Transverse colon (tissue), 4 donors: Measurements from ENCODE around the gene GAPDHS. TPM values are rescaled to one million over a fixed set of nuclear protein-coding genes. Genes with fewer than 3 reads are reported as not detected.
A peak's percentile ranks its signal among the peaks of the same experiment; 100 is the strongest.

Experiments used
- DNase-seq: peaks from one replicate; pipeline ENCODE4 v3.0.0-alpha.2; 2019
- H3K27ac ChIP-seq, 4 donors: fragments of 200-600 bp; sonication (generic); 2 replicates each; pipeline ENCODE4 v1.5.1; 2016 to 2018; ENCODE audit warnings: inconsistent platforms in 4 of 4
- H3K27me3 ChIP-seq: fragments of 200-600 bp; sonication (generic); 2 replicates; pipeline ENCODE4 v1.5.1; 2017; ENCODE audit warnings: inconsistent platforms
- H3K36me3 ChIP-seq, 4 donors: fragments of 200-600 bp; sonication (generic); 2 replicates each; pipeline ENCODE4 v1.5.1; 2017 to 2019; ENCODE audit warnings: inconsistent platforms in 4 of 4
- H3K4me1 ChIP-seq, 4 donors: fragments of 200-600 bp; sonication (generic); 2 replicates each; pipeline ENCODE4 v1.5.1; 2017 to 2020; ENCODE audit warnings: inconsistent platforms in 4 of 4
- H3K4me3 ChIP-seq, 4 donors: fragments of 200-600 bp; sonication (generic); 1 replicate in 1 of 4; 2 replicates in 3 of 4; pipeline versions ENCODE4 v1.5.1 to v1.6.1; 2017 to 2019; ENCODE audit warnings: inconsistent platforms in 4 of 4
- H3K9me3 ChIP-seq, 2 donors: fragments of 200-600 bp; sonication (generic); 2 replicates each; pipeline ENCODE4 v1.5.1; 2017 to 2019; ENCODE audit warnings: inconsistent platforms in 2 of 2
- EP300 ChIP-seq: sonication (generic); formaldehyde crosslinking; IDR thresholded peaks from one replicate; pipeline ENCODE4 v1.6.1; 2017; ENCODE audit warnings: antibody characterized with exemption, low read depth
- POLR2A ChIP-seq: fragments of 450-650 bp; IDR thresholded peaks from one replicate; pipeline ENCODE4 v1.6.1; 2016; ENCODE audit warnings: antibody characterized with exemption, mild to moderate bottlenecking, moderate library complexity
- POLR2AphosphoS5 ChIP-seq, 3 donors: sonication (generic); formaldehyde crosslinking; IDR thresholded peaks; one replicate each; pipeline ENCODE4 v1.6.1; 2016; ENCODE audit warnings: antibody characterized with exemption in 3 of 3
- WGBS, 2 donors: methylation state at CpG; one replicate each; pipeline ENCODE4 v1.1.5; 2018; ENCODE audit warnings: low coverage in 1 of 2; 5-methylcytosine and 5-hydroxymethylcytosine counted together
- in situ Hi-C, 4 donors: fragments of 200-750 bp; cut with MboI; loops; one replicate each; pipeline versions ENCODE4 v1.15.0 to v1.15.1; 2017; ENCODE audit warnings: low sequenced_read_pairs in 3 of 4, low pct_ligation_motif_present in 1 of 4, low pct_unique_long_range_greater_than_20kb in 1 of 4
- intact Hi-C: fragments of 100-400 bp; cut with DNase I; formaldehyde crosslinking; loops from one replicate; pipeline ENCODE4 v1.15.1; 2023; ENCODE audit warnings: low total_unique reads
- total RNA-seq, 4 donors: library from RNA; depleted of rRNA; stranded (reverse); fragments of >200 nt; gene quantifications; one replicate each; pipeline ENCODE4 v1.1.0, GENCODE V29; 2016
- TF ChIP-seq, protein P1 (sequence below), 5 experiments: fragments of 200-600 bp in 3 of 5; fragments of 450-650 bp in 2 of 5; sonication (generic) in 3 of 5; IDR thresholded peaks; 1 replicate in 2 of 5; 2 replicates in 3 of 5; pipeline ENCODE4 v1.5.1; 2016 to 2017; ENCODE audit warnings: antibody characterized with exemption in 5 of 5, inconsistent platforms in 3 of 5, mild to moderate bottlenecking in 2 of 5, moderate library complexity in 1 of 5

GAPDHS gene
- total RNA-seq, 4 donors from 2014 or later = not detected

DNA sequence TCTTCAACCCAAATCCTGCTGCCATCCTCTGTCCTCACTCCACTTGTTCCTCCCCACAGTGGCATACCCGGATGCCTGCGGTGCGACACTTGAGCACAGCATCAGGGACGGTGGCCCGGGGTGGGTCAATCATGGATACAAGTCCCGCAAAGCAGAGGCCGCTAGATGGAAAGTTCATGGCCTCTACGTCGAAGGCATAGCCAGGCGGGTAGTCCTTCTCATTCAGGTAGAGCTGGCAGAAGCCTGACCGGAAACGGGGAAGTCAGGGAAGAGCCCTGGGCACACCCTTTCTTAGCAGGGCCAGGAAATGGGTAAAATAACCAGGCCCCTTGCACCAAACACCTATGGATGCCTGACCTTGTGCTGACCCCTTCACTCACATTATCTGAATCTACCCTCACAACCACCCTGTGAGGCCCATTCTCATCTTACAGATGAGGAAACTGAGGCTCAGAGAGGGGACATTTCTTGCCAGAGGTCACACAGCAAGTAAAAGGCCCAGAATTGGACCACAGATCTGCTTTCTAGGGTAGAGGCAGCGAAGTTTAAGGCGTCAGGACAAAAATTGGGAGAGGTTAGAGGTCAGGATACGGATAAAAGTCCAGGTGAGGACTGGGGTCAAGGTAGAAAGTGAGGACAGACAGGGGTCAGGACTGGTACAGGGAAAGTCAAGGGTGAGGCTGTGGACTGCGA, 23.7 kb downstream of the GAPDHS start:
- Histone ChIP-seq H3K4me1 (peaks cover 0 to 12% (median 9%) of the 10 kb centered on the region in 4 donors), H3K9me3 (no peaks in the 10 kb centered on the region), H3K27ac (no peak overlapping the region), H3K36me3 (no peaks in the 10 kb centered on the region), H3K27me3 (peaks cover 47% of the 10 kb centered on the region), H3K4me3 (no peak overlapping the region)
- TF ChIP-seq POLR2A (no peak), POLR2AphosphoS5 (IDR thresholded peaks at IDR 0.05) (no peak), EP300 (no peak)
- TF ChIP-seq, protein P1, sequence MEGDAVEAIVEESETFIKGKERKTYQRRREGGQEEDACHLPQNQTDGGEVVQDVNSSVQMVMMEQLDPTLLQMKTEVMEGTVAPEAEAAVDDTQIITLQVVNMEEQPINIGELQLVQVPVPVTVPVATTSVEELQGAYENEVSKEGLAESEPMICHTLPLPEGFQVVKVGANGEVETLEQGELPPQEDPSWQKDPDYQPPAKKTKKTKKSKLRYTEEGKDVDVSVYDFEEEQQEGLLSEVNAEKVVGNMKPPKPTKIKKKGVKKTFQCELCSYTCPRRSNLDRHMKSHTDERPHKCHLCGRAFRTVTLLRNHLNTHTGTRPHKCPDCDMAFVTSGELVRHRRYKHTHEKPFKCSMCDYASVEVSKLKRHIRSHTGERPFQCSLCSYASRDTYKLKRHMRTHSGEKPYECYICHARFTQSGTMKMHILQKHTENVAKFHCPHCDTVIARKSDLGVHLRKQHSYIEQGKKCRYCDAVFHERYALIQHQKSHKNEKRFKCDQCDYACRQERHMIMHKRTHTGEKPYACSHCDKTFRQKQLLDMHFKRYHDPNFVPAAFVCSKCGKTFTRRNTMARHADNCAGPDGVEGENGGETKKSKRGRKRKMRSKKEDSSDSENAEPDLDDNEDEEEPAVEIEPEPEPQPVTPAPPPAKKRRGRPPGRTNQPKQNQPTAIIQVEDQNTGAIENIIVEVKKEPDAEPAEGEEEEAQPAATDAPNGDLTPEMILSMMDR (IDR thresholded peaks at IDR 0.05) = no peak
- 82 to 84% methylated on average over 16 of the region's 16 CpGs for WGBS, 2 donors
- in situ Hi-C loops = no loop called here
- intact Hi-C loops = no loop called here
- DNase-seq = no peak

DNA sequence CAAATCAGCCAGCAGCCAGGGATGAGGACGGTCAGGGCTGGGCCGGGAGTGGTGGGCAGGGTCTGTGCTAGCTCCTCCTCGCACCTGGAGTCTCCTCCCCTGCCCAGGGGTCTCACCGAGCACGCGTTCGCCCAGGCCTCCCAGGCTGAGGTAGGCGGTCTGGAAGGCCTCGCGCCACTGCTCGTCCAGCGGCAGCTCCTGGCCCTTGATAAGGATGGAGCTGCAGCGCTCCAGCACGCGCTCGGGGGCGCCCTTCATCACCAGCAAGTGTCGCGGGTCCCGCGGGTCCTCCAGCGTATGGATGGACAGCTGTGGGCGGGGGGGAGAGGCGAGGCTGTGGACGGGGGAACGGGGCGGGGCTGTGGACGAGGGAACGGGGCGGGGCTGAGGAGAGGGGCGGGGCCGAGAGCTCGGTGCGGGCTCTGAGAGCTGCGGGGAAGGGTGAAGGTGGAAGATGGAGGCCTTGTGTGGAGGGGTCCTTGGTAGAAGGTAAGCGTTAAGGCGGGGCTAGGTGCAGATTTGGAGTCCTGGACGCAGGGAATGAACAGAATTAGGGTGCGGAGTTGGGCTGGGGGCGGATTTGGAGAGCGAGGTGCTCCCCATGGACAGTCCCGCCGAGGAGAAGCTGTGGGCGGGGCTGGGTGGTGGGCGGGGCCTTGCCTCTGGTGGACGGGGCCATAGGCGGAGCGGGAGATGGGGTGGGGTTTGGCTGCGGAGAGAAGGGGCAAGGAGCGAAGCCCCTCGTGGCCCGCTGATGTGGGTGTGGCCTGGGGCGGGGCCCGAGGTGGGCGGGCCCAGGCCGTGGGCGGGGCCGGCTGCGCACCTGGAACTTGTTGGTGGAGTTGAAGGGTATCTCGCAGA, 24.5 kb downstream of the GAPDHS start:
- no peak overlapping the region for H3K27ac ChIP-seq

DNA sequence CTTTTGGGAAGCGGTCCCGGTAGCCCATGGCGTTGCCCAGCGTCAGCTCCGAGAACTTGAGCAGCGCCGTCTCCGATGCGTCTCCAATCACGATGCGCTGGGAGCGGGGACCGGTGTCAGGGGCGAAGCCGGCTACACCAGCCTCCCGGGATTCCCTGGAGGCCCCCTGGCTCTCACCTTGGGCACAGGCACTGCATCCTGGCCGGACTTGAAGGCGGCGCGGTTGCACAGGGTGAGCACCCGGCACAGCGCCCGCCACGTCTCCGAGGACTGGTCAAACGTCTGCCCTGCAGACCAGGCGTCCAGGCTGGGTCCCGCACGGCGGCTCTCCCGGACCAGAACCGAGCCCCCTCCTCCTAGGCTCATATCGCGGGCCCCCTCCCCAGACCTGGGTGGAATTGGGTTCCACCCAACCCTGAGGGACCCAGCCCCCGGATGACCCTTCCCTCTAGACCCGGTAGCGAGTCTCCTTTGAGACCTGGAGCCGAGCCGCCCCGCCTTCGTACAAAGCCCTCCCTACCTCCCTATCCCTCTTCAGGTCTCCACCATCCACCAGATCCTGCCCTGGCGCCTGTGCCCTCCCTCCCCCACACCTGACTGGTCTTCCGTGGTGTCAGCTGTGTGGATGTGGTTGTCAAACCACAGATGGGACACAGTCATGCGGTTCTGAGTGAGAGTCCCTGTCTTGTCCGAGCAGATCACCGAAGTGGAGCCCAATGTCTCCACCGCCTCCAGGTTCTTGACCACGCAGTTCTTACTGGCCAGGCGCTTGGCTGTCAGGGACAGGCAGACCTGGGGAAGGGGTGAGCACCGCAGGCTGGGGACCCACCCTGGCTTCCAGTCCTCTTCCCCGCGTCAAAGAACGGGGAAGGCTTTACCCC, 25.4 kb downstream of the GAPDHS start:
- H3K4me1 ChIP-seq = peaks cover 0 to 12% (median 9%) of the 10 kb centered on the region in 4 donors
- peak overlapping the region in 1 of 4 donors; percentile 37 for H3K4me3 ChIP-seq
- DNase-seq = no peak
- intact Hi-C loops = no loop called here
- no peak overlapping the region for H3K27ac ChIP-seq
- TF ChIP-seq, protein P1 (IDR thresholded peaks at IDR 0.05) = no peak
- TF ChIP-seq EP300 (no peak), POLR2AphosphoS5 (IDR thresholded peaks at IDR 0.05) (no peak), POLR2A (no peak)
- H3K27me3 ChIP-seq = peaks cover 48% of the 10 kb centered on the region
- no peaks in the 10 kb centered on the region for H3K9me3 ChIP-seq
- WGBS, 2 donors = 57 to 90% methylated on average over 2 to 33 of the region's 53 CpGs
- no peaks in the 10 kb centered on the region for H3K36me3 ChIP-seq
- in situ Hi-C loops = no loop called here

More for the DNA sequence above, 24.5 kb downstream of the GAPDHS start:
- intact Hi-C loops (no loop called here), in situ Hi-C loops (no loop called here)
- Histone ChIP-seq H3K9me3 (no peaks in the 10 kb centered on the region), H3K36me3 (no peaks in the 10 kb centered on the region), H3K4me1 (peaks cover 0 to 12% (median 9%) of the 10 kb centered on the region in 4 donors), H3K27me3 (peaks cover 48% of the 10 kb centered on the region), H3K4me3 (peak overlapping the region in 1 of 4 donors; percentile 37)
- DNase-seq = peak; percentile 50
- TF ChIP-seq POLR2AphosphoS5 (IDR thresholded peaks at IDR 0.05) (no peak), EP300 (no peak), POLR2A (no peak)
- TF ChIP-seq, protein P1 (IDR thresholded peaks at IDR 0.05) = no peak
- 10 to 16% methylated on average over 4 to 56 of the region's 60 CpGs for WGBS, 2 donors
